Stimulated activated CD8-positive, alpha-beta memory T cell treated with anti-CD3 and anti-CD28 coated beads, Interleukin-12 subunit alpha, Interleukin-12 subunit beta, amount 100 ng/mL, for 1 hour (primary cell): ENCODE results near the gene CNGA3.

Source experiments
- DNase-seq: peaks from one replicate; pipeline ENCODE4 v3.0.0-alpha.2; 2020; ENCODE audit warnings: low read depth

CNGA3 gene

DNA sequence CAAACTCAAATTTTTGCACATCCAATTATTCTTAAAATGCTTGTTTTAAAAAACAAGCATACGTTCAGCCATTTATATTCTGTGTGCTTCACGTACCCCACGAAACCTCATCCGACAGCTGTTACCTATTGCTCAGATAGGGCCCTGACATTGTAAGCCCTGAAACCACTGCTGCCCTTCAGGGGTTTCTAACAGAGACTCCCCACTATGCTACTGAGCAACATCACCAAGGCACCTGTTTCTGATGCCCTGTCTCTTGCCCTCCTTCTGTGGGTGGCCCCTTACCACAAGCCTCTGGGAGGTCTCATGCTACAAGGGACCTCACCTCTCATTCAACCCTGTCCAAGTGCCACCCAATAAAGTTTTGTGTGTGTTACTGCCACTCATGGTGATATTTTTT, 18.5 kb upstream of the CNGA3 start:
- no peak for DNase-seq

DNA sequence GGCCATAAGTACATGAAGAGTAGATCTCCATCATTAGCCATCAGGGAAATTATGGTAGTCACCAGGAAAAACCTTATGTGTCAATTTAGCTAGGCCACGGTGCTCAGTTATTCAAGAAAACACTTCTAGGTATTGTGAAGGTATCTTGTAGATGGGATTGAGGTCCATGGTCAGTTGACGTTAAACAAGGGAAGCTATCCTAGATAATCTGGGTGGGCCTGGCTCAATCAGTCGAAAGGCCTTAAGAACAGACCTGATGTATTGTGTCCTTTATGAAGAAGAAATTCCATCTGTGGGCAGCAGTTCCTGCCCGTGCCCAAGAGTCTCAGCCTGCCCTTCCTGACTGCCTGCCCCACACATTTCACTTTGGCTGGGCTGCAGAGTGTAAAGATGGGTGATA, 16.7 kb upstream of the CNGA3 start:
- no peak for DNase-seq

DNA sequence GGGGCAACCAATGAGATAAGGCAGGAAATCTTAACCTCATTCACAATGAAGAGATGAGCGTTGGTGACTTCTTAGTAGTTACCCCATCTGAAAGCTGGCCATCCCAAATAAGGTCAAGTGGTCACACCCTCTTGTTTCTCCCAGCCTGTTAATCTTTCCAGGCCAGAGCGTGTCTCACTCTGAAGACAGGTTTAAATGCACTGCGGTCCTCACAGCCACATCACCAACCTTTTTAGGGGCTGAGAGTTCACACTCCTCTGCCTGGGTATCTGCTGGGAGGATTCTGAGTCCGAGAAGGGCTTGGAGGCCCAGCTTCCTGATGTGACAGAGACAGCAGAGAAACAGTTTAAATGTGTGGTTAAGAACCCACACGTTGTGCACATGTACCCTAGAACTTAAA, 13.3 kb upstream of the CNGA3 start:
- no peak for DNase-seq

DNA sequence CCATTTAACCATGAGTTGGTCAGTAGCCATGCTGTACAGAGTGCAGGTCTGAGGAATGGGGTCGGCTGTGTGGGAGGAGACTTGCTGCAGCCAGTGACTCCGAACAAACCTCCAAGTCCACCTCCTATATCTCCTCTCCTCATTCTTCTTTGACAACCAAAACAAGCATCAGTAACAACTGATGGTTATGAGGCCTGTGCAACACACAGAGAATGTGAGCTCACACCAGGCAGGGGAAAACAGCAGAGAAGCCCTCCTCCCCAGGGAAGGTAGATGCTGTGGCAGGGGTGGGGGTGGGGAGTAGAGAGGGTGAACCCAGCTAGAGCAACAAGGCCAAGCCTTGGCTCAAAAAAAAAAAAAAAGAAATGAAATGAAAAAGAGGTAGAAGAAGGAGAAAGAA, 12.3 kb upstream of the CNGA3 start:
- DNase-seq, result no peak

DNA sequence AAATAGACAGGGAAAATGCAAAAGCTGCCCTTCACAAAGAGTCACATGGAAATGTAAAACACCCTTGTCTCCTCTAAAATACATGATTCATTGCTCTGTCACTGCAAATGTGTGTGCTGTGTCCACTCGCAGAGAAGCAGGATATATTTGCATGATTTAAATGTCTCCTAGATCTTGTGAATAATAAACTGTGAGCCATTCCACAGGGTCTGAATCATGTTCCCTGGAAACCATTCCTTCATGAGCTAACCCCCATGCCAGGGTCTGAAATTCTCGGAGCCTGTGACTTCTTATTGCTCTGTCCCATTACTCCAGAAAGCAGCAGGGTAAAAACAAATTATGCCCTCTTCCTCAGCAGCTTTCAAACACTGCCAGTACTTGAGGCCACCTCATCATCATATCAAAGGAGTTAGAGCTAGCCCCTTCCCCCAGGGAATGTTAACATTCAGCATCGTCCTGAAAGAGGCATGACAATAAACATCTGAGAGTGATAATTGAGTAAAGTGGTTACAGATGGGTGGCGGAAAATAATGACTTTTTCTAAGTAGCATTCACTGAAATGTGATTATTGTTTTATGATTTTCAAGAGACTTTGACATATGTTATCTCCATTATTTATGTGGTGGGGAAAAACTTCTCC, 11.7 kb upstream of the CNGA3 start:
- no peak for DNase-seq

DNA sequence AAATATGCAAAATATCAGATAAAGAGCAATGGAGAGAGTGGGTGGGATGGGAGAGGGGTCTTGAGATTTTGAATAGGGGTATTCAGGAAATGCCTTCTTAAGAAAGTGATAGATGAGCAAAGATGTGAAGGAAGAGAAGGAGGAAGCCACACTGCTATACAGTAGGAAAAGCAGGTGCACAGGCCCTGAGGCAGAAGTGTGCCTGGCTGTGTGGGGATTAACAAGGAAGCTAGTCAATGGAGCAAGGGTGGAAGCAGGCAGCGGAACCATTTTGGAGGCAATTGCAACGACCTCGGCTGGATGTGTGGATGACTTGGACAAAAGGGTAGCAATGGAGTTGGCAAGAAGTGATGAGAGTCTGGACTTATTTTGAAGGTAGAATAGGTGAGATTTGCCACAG, 11.0 kb upstream of the CNGA3 start:
- DNase-seq, result no peak

DNA sequence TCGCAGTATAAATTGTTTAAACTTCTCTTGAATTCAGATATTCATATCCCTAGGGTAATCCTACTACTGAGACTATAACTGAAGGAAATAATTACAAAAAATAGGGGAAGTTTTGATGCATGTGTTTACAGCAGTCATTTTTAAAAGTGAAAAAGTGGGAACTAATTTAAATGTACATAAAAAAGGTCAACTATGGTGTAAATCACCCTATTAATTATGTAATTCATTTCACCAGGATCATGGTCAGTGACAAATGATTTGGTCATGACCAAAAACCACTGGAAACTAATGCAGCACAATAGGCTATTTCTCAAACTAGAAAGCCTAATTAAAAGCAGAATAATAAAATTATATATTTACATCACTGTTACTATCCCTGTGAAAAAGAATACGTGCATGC, 5.0 kb upstream of the CNGA3 start:
- no peak for DNase-seq

DNA sequence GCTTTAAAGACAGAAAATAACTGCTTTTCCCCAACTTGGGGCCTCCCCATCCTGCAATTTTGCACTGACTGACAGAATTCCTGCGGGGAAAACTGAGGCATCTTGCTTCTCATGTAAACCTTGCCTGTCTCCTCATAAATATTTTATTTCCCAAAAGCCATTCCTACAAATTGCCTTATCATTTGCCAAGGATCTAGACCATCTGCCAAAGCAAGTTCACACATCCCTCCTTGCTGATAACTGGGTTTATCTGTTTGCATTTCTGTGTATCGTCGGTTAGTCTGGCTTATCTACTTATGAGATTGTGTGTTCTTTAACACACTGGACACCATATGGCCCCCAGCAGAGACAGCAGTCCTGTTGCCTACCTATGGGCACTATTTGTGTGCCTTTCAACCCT, 3.0 kb upstream of the CNGA3 start:
- DNase-seq, result no peak

DNA sequence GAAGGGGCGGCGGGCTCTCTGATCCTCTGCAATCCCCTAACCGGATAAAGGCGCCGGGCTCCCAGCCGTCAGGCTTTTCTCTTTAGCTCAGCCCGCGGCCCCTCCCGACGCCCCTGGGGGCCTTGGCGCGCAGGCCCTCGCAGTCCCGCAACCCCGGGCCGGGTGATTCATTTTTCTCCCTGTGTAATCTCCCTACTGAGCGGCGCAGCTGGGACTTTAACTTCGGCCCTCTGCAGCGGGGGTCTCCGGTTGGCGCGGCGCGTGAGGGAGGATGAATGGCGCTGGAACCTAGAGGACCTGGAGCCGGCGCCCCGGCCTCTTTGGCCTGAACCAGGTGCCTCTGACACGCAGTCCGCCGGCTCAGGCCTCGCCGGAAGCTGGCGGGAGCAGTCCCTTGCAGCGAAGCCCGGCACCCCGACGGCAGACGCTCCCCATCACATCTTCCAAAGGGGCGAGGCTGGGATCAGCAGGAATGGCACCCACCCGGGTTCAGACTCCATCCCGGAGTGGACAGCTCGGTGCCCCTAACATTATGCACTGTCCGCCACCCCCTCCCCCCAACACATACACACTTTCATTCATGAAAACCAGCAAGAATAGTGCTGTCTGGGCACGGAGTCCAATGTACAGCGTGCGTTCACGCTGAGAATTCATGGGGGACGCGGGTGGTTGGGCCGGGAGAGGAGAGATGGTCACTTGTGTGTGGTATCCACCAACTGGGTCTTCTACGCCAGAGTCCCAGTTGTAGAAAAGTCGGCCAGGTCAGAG, 1.2 kb downstream of the CNGA3 start:
- no peak for DNase-seq

DNA sequence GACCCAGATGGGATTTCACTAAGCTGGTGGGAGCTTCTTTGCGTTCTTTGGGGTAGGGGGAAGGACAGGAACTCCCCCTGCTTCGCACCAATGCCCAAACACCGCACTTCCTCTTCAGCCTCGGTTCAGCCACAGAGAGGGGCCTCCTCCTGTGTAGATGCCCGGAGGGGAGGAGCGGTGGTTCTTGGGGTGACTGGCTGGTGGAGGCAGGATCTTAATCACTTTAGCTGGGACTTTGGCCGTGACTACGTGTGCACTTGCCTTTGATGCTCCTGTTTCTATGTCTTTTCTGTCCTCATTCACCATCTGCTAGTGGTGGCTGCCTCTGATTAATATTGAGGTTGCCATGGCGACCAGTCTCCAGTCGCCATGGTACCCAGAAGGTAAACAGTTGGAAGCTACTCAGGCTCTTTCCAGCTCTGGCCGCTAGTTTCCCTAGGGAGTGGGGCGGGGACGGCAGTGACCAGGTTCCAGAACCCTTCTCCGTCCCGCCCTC, 1.9 kb downstream of the CNGA3 start:
- no peak for DNase-seq

DNA sequence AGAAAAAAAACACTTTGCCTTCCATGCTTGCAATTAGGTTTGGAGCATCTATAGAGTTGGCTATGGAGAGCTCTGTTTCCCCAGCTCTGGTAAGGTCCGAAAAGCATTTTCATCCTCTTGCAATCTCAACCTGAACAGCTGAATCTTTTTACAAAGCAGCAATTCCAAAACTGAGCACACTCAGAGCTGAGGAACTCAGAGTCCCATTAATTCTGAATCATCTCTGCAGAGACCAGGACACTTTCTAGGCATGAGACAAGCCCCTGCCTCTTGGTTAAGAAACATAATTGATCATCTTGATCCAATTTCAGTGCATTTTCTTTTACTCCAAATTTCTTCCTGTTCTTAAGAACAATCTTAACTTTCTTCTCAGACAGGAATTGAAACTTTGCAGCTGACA, 4.2 kb downstream of the CNGA3 start:
- no peak for DNase-seq

DNA sequence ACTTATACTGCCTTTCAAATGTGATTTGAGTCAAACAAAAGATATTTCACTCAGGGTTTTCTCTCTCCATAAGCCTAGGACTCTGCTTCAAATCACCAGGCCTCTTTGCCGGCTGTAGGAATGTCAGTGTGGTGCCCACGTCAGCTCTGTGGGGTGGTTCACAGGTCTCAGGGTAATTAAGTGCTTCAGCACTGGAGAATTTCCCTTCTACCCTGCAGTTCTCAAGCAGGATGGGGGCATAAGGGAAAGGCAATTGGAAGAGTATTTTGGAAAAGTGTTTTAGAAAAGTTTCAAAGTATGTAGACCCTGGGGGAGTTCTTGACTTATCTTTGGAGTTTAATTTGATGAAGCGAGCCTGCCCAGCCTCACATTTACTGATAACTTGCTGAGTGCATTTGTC, 9.6 kb downstream of the CNGA3 start:
- no peak for DNase-seq

DNA sequence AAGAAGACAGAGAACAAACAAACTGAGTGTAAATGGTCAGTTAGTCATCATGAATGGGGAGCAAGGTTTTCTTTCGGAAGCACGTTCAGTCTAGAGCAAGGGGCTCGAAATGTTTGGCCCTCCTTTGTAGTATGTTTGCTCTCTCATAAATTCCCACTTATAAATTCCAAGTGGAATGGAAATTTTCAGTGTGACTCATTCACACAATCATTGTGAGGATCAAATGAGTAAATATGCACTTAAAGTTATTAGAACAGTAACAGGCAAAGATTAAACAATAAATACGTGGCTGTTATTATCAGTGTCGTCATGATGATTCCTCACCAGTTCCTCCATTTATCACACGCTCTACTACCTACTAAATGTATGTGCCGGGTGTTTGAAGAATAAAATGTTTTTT, 10.5 kb downstream of the CNGA3 start:
- DNase-seq, result no peak

DNA sequence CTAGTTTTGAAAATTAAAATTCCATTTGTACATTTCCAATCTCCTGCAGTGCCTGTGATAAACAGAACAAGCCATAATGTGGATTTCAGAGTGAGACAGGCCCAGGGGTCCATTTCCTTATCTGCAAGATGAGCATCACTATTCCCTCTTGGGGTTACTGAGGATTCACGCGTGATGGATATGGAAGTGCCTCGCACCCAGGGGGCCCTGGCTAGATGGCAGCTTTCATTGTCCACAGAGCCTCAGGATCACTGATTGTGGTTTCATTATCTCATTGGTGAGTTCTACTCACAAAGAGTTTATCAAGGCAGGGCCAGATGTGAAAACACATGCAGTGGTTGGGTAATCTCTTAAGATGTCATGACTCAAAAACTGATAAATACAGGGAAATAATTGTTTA, 11.6 kb downstream of the CNGA3 start:
- no peak for DNase-seq

DNA sequence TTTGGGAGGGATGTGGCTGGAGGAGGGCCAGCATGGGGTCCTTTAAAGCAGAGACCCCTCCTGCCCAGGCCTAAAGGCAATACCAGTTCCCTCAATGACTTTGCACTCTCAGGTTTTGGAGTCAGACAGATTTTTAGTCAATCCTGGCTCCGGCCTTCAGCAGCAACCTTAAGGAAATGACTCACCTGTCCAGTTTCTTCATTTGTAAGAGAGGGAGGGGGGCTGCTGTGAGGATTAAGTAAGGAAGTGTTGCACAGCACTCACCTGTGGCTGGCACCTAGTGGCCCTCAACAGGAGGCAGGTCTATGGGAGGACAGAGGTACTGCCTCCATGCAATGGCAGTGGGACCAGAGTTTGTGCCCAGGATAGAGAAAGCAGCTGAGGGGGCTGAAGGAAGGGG, 13.7 kb downstream of the CNGA3 start:
- DNase-seq, result no peak

DNA sequence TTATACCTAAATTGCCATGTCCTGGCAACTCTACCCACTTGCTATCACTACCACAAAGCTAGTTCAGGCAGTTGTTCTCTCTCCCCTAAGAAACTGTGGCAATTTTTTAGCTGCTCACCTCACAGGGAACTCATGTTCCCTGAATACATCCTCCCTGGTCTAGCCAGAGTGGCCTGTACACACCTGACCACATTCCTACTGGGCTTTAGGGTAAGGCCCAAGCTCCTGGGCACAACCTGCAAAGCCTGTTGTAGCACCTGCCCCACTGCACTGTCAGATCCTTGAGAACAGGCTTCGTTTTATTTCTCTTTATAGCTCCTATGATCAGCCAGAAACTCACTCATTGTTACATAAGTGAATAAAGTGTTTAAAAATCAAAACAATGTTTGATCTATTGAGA, 21.5 kb downstream of the CNGA3 start:
- DNase-seq, result no peak

DNA sequence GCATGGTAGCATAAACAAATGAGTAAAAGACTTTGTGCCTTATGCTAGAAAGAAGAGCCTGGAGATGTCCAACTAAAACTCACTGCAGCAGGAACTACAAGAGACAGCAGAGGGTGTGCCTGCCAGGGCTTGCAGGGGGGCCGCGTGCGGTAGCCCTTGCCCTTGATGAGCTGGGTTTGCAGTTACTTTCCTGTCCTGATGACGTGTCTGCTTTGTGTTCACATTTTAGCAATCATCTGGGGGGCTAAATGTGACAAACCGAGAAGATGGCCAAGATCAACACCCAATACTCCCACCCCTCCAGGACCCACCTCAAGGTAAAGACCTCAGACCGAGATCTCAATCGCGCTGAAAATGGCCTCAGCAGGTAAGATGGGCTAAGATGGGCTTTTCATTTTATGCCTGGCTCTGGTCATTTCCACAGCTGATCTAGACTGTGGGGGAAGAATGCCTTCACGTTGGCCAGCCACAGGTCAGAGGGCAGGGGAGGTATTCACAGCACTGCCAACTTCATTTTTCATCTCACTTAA, 23.5 kb downstream of the CNGA3 start:
- DNase-seq, result no peak

DNA sequence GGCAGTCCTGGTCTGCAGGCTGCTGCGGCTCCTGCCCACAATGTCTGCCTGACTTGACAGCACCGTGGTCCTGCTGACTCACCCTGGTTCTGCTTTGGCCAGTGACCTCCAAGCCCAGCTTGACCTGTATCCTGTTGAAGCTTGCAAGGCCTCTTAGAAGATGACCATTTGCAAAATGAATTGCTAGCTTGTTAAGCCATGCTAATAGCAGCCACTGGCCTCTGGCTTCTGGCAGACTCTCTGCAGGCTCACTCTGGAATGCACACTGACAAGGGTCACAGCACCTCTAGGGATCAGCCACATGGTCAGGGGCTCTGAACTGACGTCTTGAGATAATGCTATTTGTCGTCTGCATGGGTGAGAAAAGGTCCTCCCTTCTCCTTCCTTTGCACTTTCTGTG, 25.9 kb downstream of the CNGA3 start:
- no peak for DNase-seq

DNA sequence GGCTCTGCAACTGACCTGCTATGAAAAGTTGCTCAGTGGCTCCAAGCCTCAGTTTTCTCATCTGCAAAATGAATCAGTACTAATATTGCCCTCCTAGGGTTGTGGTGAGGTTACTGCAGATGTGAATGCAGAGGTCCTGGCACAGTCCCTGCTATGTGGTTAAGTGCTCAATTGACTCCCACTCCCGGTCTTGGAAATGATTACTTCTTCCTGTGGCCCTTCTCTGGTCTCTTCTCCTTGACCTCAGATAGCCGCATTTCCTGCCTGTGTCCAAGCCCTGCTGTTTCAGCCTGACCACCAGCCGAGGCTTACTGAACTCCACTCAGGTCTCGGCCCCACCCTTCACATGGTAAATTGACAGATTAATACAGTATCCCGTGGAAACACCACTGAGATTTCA, 26.3 kb downstream of the CNGA3 start:
- no peak for DNase-seq

DNA sequence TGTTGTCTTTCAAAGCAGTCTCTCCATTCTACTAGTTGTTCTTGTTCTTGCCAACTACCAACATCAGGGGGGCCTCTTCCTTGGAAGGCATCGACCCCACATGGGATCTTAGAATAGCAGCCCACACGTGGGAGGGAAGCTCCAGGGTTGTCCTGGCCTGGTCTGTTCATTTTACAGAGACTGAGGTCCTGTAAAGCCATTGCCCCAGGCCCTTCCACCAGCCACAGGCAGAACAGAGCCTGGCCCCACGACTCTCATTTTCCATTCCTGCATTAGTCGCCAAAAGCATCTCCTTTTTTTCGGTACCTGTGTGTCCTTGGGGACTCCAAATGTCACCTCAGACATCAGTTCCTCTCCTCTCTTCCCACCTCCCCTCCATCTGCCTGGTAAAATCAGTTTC, 28.0 kb downstream of the CNGA3 start:
- DNase-seq, result no peak

DNA sequence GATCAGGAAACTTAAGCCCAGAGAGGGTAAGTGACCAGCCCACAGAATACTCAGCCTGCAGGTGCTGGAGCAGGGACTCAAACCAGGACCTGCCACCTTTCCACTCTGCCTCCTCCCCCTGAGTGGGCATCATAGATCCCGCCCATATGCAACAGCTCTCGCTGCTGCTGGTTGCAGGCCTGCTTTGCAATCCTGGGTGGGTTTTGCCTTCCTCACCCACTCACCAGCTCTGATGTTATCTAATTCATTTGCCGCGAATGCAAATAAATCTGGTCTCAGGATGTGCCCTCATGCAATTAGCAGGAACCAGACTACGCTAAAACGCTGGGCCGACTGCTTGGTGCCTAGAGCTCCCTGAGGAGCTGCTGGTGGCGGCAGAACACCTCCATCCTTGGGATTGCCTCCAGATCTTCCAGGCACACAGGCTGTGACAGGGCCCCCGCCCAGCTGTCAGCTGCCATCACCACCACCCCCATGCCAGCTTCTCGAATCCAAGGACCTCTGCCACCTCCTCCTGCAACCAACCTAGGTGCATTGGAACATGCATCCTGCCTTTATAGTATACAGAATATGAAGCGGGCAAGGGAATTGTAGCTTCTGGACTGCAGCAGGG, 28.8 kb downstream of the CNGA3 start:
- no peak for DNase-seq

DNA sequence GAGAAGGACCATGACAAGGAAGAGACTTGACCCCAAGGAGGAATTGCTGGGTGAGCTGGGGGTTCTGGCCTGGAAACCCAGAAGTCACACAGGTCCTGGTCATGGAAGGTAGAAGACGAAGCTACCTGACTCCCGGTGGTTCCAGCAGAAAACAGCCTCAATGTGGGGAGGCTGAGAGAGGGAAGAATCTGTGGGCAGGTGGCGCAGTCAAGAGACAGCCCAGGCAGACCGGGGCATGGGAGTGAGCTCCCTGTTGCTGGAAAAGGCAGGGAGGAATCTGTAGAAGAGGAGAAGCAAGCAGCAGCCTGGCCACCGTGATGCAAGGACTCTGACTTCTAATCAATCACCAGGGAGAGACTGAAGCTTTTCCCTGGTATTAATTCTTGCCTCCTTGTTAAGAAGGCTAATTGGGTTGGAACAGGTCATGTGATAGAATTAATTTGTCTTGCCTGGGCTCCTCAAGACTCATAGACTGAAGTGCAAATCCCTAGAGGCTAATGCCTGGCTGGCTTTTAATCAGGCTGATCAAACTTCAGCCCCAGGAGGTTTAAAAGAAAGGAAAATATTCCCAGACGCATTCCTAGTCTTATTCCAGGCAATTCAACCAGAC, 30.1 kb downstream of the CNGA3 start:
- DNase-seq, result no peak

DNA sequence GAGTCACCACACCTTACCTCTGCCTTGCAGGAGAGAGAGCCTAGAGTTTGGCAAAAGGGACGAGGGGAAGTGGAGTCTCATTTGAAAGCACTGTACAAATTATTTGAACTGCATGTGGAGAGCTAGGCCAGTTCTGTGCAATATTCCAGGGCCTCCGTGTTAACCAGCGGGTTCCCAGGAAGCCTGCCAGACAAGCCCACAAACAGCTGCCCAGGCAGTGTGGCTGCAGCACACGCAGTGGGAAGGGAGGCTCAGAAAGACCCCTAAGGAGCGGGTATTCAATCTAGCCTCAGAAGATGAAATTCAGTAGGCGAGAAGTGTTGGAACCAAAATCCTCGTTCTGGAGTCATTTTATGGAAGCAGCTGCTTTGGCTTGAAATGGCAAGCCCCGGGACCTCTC, 30.7 kb downstream of the CNGA3 start:
- DNase-seq, result no peak
